H1 (cell line): ENCODE results near the gene PTPN9. TPM values are rescaled to one million over a fixed set of nuclear protein-coding genes. Genes with fewer than 3 reads are reported as not detected.

Experiments
- CTCF ChIA-PET: fragments of 300-600 bp; sonication (Branson Sonifier 250); formaldehyde crosslinking; loops from one replicate; lab custom pipeline; 2021; ENCODE audit not compliant: partially characterized antibody; lab: Charles Lee
- POLR2A ChIA-PET: fragments of 300-600 bp; sonication (Branson Sonifier 250); formaldehyde crosslinking; loops from one replicate; lab custom pipeline; 2021; ENCODE audit warnings: inconsistent platforms; ENCODE audit not compliant: partially characterized antibody; lab: Charles Lee
- DNase-seq, 2 experiments: peaks; one replicate each; pipeline versions ENCODE4 v3.0.0 to v3.0.0-alpha.2; 2010 to 2022; ENCODE audit warnings: low spot score in 2 of 2, low read depth in 1 of 2, mixed read lengths in 1 of 2
- FAIRE-seq: peaks from 2 replicates; lab custom pipeline; 2011; peaks lifted over from hg19 to GRCh38; lab: Jason Lieb, UNC
- H2AFZ ChIP-seq: 2 replicates; pipeline ENCODE4 v1.8.1; 2012; ENCODE audit warnings: low read length, inconsistent platforms
- H2AK5ac ChIP-seq: 2 replicates; pipeline ENCODE4 v1.6.1; 2013; ENCODE audit warnings: low read depth, low read length
- H2BK120ac ChIP-seq: replicated peaks from 2 replicates; pipeline ENCODE3; 2013; ENCODE audit warnings: low read depth, low read length, inconsistent platforms
- H2BK12ac ChIP-seq: 2 replicates; pipeline ENCODE4 v1.6.1; 2013; ENCODE audit warnings: low read depth, low read length
- H2BK15ac ChIP-seq: 2 replicates; pipeline ENCODE4 v1.6.1; 2013; ENCODE audit warnings: low read length
- H2BK20ac ChIP-seq: 2 replicates; pipeline ENCODE4 v1.6.1; 2013; ENCODE audit warnings: low read length
- H2BK5ac ChIP-seq: 2 replicates; pipeline ENCODE4 v1.6.1; 2013; ENCODE audit warnings: low read depth, low read length
- H3K14ac ChIP-seq: 2 replicates; pipeline ENCODE4 v1.6.1; 2013; ENCODE audit warnings: inconsistent platforms; ENCODE audit not compliant: insufficient read length
- H3K18ac ChIP-seq: 2 replicates; pipeline ENCODE4 v1.6.1; 2013; ENCODE audit warnings: low read length; ENCODE audit errors: extremely low read depth
- H3K23ac ChIP-seq: 2 replicates; pipeline ENCODE4 v1.6.1; 2013; ENCODE audit warnings: inconsistent platforms; ENCODE audit not compliant: insufficient read length
- H3K23me2 ChIP-seq: 2 replicates; pipeline ENCODE4 v1.6.1; 2013; ENCODE audit warnings: low read depth, low read length
- H3K27ac ChIP-seq: 2 replicates; pipeline ENCODE4 v1.6.1; 2011; ENCODE audit warnings: low read depth, low read length, inconsistent platforms
- H3K27me3 ChIP-seq, 4 experiments: replicated peaks in 1 of 4; 1 replicate in 1 of 4; 2 replicates in 3 of 4; pipeline versions ENCODE4 v1.6.1 to v1.8.1; 2011 to 2013; ENCODE audit warnings: low read length in 3 of 4, mild to moderate bottlenecking in 3 of 4, inconsistent platforms in 2 of 4, mixed read lengths in 2 of 4, moderate library complexity in 1 of 4; ENCODE audit not compliant: control insufficient read depth in 3 of 4, insufficient read depth in 3 of 4; ENCODE audit errors: extremely low read depth in 1 of 4
- H3K36me3 ChIP-seq, 4 experiments: 2 replicates each; pipeline versions ENCODE4 v1.6.1 to v1.8.1; 2011 to 2013; ENCODE audit warnings: mild to moderate bottlenecking in 4 of 4, low read length in 3 of 4, moderate library complexity in 2 of 4, control low read depth in 1 of 4, inconsistent platforms in 1 of 4; ENCODE audit not compliant: insufficient read depth in 4 of 4, control insufficient read depth in 2 of 4
- H3K4ac ChIP-seq: replicated peaks from 2 replicates; pipeline ENCODE3; 2013; ENCODE audit warnings: low read length, low read depth, mixed read lengths, inconsistent platforms; ENCODE audit not compliant: insufficient read length
- H3K4me1 ChIP-seq, 4 experiments: replicated peaks in 1 of 4; 1 replicate in 1 of 4; 2 replicates in 3 of 4; pipeline versions ENCODE4 v1.6.1 to v1.8.1; 2011 to 2013; ENCODE audit warnings: low read length in 3 of 4, inconsistent platforms in 2 of 4, mixed read lengths in 1 of 4; ENCODE audit not compliant: insufficient read depth in 4 of 4, control insufficient read depth in 3 of 4
- H3K4me2 ChIP-seq, 2 experiments: 2 replicates each; pipeline versions ENCODE4 v1.6.1 to v1.8.1; 2011 to 2013; ENCODE audit warnings: low read depth in 2 of 2, low read length in 2 of 2, control low read depth in 1 of 2, inconsistent platforms in 1 of 2, mild to moderate bottlenecking in 1 of 2; ENCODE audit not compliant: insufficient read depth in 1 of 2
- H3K4me3 ChIP-seq, 4 experiments: fragments of 200-600, 300-600 bp in 1 of 4; sonication (generic), shearing (Covaris generic), sonication (Bioruptor Twin) in 1 of 4; 2 replicates each; pipeline versions ENCODE4 v1.5.1 to v1.8.1; 2011 to 2016; ENCODE audit warnings: low read length in 4 of 4, low read depth in 3 of 4, control low read depth in 2 of 4, inconsistent platforms in 2 of 4, mild to moderate bottlenecking in 2 of 4, mixed read lengths in 1 of 4, moderate library complexity in 1 of 4; ENCODE audit not compliant: insufficient read depth in 2 of 4; ENCODE audit errors: extremely low read depth in 1 of 4
- H3K56ac ChIP-seq: replicated peaks from 2 replicates; pipeline ENCODE3; 2013; ENCODE audit warnings: low read depth, mild to moderate bottlenecking, mixed read lengths, low read length, inconsistent platforms; ENCODE audit not compliant: insufficient read length
- H3K79me1 ChIP-seq: 2 replicates; pipeline ENCODE4 v1.6.1; 2013; ENCODE audit warnings: low read depth, low read length, control low read depth
- H3K79me2 ChIP-seq, 2 experiments: 2 replicates each; pipeline versions ENCODE4 v1.6.1 to v1.8.1; 2012 to 2013; ENCODE audit warnings: low read length in 2 of 2, mild to moderate bottlenecking in 2 of 2, inconsistent platforms in 1 of 2; ENCODE audit not compliant: insufficient read depth in 2 of 2, control insufficient read depth in 1 of 2
- H3K9ac ChIP-seq, 4 experiments: replicated peaks in 1 of 4; 1 replicate in 1 of 4; 2 replicates in 3 of 4; pipeline versions ENCODE4 v1.6.1 to v1.8.1; 2011 to 2013; ENCODE audit warnings: low read depth in 3 of 4, low read length in 3 of 4, control low read depth in 2 of 4, mild to moderate bottlenecking in 2 of 4, moderate library complexity in 2 of 4, inconsistent platforms in 1 of 4; ENCODE audit errors: extremely low read depth in 1 of 4
- H3K9me3 ChIP-seq, 2 experiments: 2 replicates each; pipeline versions ENCODE4 v1.6.1 to v1.8.1; 2012 to 2013; ENCODE audit warnings: mild to moderate bottlenecking in 2 of 2, moderate library complexity in 2 of 2, control low read depth in 1 of 2, inconsistent platforms in 1 of 2, low read depth in 1 of 2, low read length in 1 of 2, mixed read lengths in 1 of 2; ENCODE audit not compliant: insufficient read depth in 2 of 2
- H4K20me1 ChIP-seq, 2 experiments: replicated peaks in 1 of 2; 2 replicates each; pipeline versions ENCODE3 to v1.8.1; 2011 to 2013; ENCODE audit warnings: inconsistent platforms in 2 of 2, low read length in 2 of 2, mild to moderate bottlenecking in 1 of 2; ENCODE audit not compliant: insufficient read depth in 2 of 2, control insufficient read depth in 1 of 2
- H4K5ac ChIP-seq: 2 replicates; pipeline ENCODE4 v1.6.1; 2013; ENCODE audit warnings: low read length, low read depth, mixed read lengths, inconsistent platforms; ENCODE audit not compliant: insufficient read length
- H4K8ac ChIP-seq: 2 replicates; pipeline ENCODE4 v1.8.0; 2013; ENCODE audit warnings: mild to moderate bottlenecking, moderate library complexity, low read length, inconsistent platforms; ENCODE audit not compliant: insufficient read depth; ENCODE audit errors: extremely low read depth
- H4K91ac ChIP-seq: replicated peaks from 2 replicates; pipeline ENCODE3; 2013; ENCODE audit warnings: low read length, mixed read lengths, inconsistent platforms; ENCODE audit not compliant: insufficient read length
- ASH2L ChIP-seq: fragments of 200-600, 300-600 bp; sonication (generic); IDR thresholded peaks from one replicate; pipeline ENCODE4 v1.7.1; 2017; ENCODE audit warnings: low read length
- BCL11A ChIP-seq, 2 experiments: IDR thresholded peaks; one replicate each; pipeline ENCODE4 v1.6.1; 2011; ENCODE audit warnings: low read depth in 2 of 2, low read length in 2 of 2, mild to moderate bottlenecking in 2 of 2
- BRCA1 ChIP-seq: IDR thresholded peaks from 2 replicates; pipeline ENCODE4 v1.6.1; 2012; ENCODE audit warnings: low read depth, low read length, improper control_type of control experiment
- CHD1 ChIP-seq: IDR thresholded peaks from 2 replicates; pipeline ENCODE4 v1.6.1; 2012; ENCODE audit warnings: low read depth, low read length, improper control_type of control experiment
- POLR2AphosphoS5 ChIP-seq: IDR thresholded peaks from 2 replicates; pipeline ENCODE4 v1.6.1; 2011; ENCODE audit warnings: low read depth, low read length
- TAF1 ChIP-seq: IDR thresholded peaks from 2 replicates; pipeline ENCODE4 v1.6.1; 2011; ENCODE audit warnings: mild to moderate bottlenecking, low read depth, low read length
- TAF7 ChIP-seq: optimal IDR thresholded peaks from 2 replicates; pipeline ENCODE3; 2011; ENCODE audit warnings: low read depth, mild to moderate bottlenecking, inconsistent platforms, low read length, moderate library complexity, borderline replicate concordance
- TBP ChIP-seq: IDR thresholded peaks from 2 replicates; pipeline ENCODE4 v1.6.1; 2011; ENCODE audit warnings: low read depth, low read length, improper control_type of control experiment
- WGBS, 2 experiments: shearing (Covaris generic) in 1 of 2; methylation state at CpG; one replicate each; pipeline versions ENCODE4 v1.1.6 to v1.1.7; 2013 to 2015; ENCODE audit warnings: low lambda C conversion rate in 2 of 2, mixed read lengths in 2 of 2, inconsistent platforms in 1 of 2, low coverage in 1 of 2, missing lambda C conversion rate in 1 of 2; ENCODE audit not compliant: insufficient replicate concordance in 2 of 2, insufficient coverage in 1 of 2, insufficient read length in 1 of 2; ENCODE audit errors: extremely low coverage in 1 of 2, missing lambda C conversion rate in 1 of 2; 5-methylcytosine and 5-hydroxymethylcytosine counted together
- polyA plus RNA-seq, 7 experiments: library from polyadenylated mRNA; depleted of rRNA in 3 of 7; stranded (reverse) in 5 of 7; unstranded in 2 of 7; fragments of >200 nt in 5 of 7; fragments of 200-250 nt in 2 of 7; gene quantifications; 1 replicate in 5 of 7; 2 replicates in 1 of 7; 4 replicates in 1 of 7; pipeline versions ENCODE4 v1.2.1 to v1.2.3, GENCODE V29; 2011 to 2013; ENCODE audit warnings: missing spikeins in 2 of 7, mixed read lengths in 2 of 7
- total RNA-seq: library from RNA; stranded (reverse); fragmentation: NEBNext Ultra II Directional; extraction: Animal tissue kit (Norgen Biotek cat#: 25700); gene quantifications from 2 replicates; pipeline ENCODE4 v1.2.1, GENCODE V29; 2021
- TF ChIP-seq, protein P1 (sequence below), 3 experiments: IDR thresholded peaks; 1 replicate in 2 of 3; 2 replicates in 1 of 3; pipeline versions ENCODE4 v1.5.1 to v1.6.1; 2011; ENCODE audit warnings: low read length in 3 of 3, mild to moderate bottlenecking in 3 of 3, inconsistent platforms in 2 of 3, low read depth in 1 of 3, moderate library complexity in 1 of 3; ENCODE audit not compliant: insufficient read depth in 1 of 3; ENCODE audit errors: control extremely low read depth in 1 of 3

PTPN9 gene
- total and polyA plus RNA-seq, 2 of the 8 experiments (the other 6 are each of a cell fraction or from before 2014, with no cell fraction given) = 46.6 to 57.4 TPM

DNA sequence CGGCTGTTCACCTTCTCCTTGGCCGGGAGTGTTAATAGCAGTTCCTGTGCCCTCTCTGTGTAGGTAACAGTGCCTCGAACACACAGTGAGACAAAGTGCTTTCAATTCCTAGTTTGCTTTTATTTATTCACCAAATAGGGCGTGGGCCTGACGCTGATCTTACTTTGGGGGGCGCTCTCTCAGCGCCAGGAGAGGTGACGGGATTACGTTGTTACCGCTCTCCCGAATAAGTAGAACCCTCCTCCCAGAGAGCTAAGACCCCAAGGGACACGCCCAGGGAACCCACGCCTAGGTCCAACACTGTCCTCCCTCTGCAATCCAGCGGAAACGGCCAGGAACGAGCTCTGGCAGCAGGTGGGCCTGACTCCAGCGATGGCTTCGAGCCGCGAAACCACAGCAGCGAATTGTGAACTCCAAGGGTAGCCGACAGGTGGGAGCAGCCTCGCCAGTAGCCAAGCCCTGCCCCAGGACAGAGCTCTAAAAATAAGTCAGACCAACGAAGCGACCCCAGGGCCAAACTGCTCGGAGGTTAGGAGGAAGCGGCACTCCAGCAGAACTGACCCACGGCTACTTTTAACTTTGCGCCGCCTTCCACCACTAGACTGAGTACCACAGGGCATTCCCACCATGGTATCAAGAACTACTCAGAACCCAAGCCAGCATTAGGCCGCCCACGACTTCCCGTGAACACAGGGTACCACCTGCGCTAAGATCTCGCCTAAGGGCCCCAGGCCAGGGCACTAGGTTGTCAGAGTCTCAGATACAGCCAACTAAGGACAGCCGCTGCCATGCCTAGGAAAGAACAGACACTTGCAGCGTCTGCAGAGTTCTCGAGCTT, 126.0 kb downstream of the PTPN9 start:
- 0 out of 2 replicates have a peak, but pooled peaks cover 2% of the 10 kb centered on the region for H3K79me1 ChIP-seq
- peaks cover 15 to 29% of the 10 kb centered on the region in 2 experiments for H3K79me2 ChIP-seq
- H4K20me1 ChIP-seq = peaks cover 10 to 13% of the 10 kb centered on the region in 2 experiments
- H4K91ac ChIP-seq = peak overlapping the region; percentile 60
- ChIA-PET CTCF (interaction anchor here (0.7 to 2.4 kb wide), 11 partner anchors 10 to 438 kb away, joined by 3 to 11 read pairs (median 3); partner anchors contain the start of genes IMP3, MAN2C1 and SNX33), POLR2A (interaction anchor here (0.5 to 5.0 kb wide), 21 partner anchors 10 to 468 kb away, joined by 3 to 61 read pairs (median 4); partner anchors contain the start of genes IMP3, MAN2C1, PTPN9 and SNX33)
- peak overlapping the region; percentile 20; the same call in 1 of the 2 replicates for H2BK15ac ChIP-seq
- peak overlapping the region; percentile 7 for H2BK12ac ChIP-seq
- H3K27me3 ChIP-seq = no peaks in the 10 kb centered on the region
- peak overlapping the region; percentile 94 to 96 for H3K4me2 ChIP-seq
- peak overlapping the region; percentile 84 to 93 (median 90) for H3K4me3 ChIP-seq
- FAIRE-seq = peak; percentile 42
- H3K14ac ChIP-seq = no peak overlapping the region
- peak overlapping the region; percentile 79 for H3K4ac ChIP-seq
- H3K23me2 ChIP-seq = peaks cover 22% of the 10 kb centered on the region
- no peak overlapping the region for H2BK120ac ChIP-seq
- H4K5ac ChIP-seq = peak overlapping the region; percentile 69
- no peaks in the 10 kb centered on the region for H3K36me3 ChIP-seq
- peak overlapping the region; percentile 93 for H2BK5ac ChIP-seq
- peak overlapping the region; percentile 67 for H2AK5ac ChIP-seq
- H3K23ac ChIP-seq = no peak overlapping the region
- H3K56ac ChIP-seq = peak overlapping the region; percentile 1
- 1% methylated on average over 38 of the region's 38 CpGs; no CpG with 5 or more reads in 1 of the 2 experiments for WGBS, 2 experiments
- H3K18ac ChIP-seq = peak overlapping the region; percentile 89
- no peak overlapping the region for H2BK20ac ChIP-seq
- peak in 1 of 2 experiments; percentile 80 for DNase-seq
- peak overlapping the region; percentile 92 for H3K27ac ChIP-seq
- H3K9me3 ChIP-seq = no peaks in the 10 kb centered on the region
- no peak overlapping the region for H2AFZ ChIP-seq
- peak overlapping the region; percentile 77 to 96 (median 92) for H3K9ac ChIP-seq
- H4K8ac ChIP-seq = peak overlapping the region; percentile 96
- peaks cover 0 to 8% (median 3%) of the 10 kb centered on the region in 4 experiments; a peak in 2 of 7 replicates for H3K4me1 ChIP-seq
- TF ChIP-seq BRCA1 (no peak), TAF7 (peak; percentile 25), TAF1 (no peak; the same call in 1 of the 2 replicates), POLR2AphosphoS5 (peak; percentile 64), CHD1 (peak; percentile 9; the same call in 1 of the 2 replicates), ASH2L (peak; percentile 36), BCL11A (IDR thresholded peaks at IDR 0.05; ENCODE audit: low read depth in 2 of 2, low read length in 2 of 2) (no peak), TBP (peak; percentile 63)
- TF ChIP-seq, protein P1, sequence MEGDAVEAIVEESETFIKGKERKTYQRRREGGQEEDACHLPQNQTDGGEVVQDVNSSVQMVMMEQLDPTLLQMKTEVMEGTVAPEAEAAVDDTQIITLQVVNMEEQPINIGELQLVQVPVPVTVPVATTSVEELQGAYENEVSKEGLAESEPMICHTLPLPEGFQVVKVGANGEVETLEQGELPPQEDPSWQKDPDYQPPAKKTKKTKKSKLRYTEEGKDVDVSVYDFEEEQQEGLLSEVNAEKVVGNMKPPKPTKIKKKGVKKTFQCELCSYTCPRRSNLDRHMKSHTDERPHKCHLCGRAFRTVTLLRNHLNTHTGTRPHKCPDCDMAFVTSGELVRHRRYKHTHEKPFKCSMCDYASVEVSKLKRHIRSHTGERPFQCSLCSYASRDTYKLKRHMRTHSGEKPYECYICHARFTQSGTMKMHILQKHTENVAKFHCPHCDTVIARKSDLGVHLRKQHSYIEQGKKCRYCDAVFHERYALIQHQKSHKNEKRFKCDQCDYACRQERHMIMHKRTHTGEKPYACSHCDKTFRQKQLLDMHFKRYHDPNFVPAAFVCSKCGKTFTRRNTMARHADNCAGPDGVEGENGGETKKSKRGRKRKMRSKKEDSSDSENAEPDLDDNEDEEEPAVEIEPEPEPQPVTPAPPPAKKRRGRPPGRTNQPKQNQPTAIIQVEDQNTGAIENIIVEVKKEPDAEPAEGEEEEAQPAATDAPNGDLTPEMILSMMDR (IDR thresholded peaks at IDR 0.05; ENCODE audit: control extremely low read depth in 1 of 3, insufficient read depth in 1 of 3, low read depth in 1 of 3, low read length in 3 of 3) = peak; percentile 37 to 59 (median 54)
